ENCODE measurements around the gene LMOD2.

- TF ChIP-seq POLR2A (IDR thresholded peaks at IDR 0.05; ENCODE audit: low read depth, low read length) (no peak), TAF1 (IDR thresholded peaks at IDR 0.05; ENCODE audit: borderline replicate concordance, low read depth, low read length) (no peak), POLR2AphosphoS5 (IDR thresholded peaks at IDR 0.05; ENCODE audit: low read depth, low read length) (no peak)
These were observed 19.5 kb downstream of the LMOD2 start for GRCh38 chr7:123675181-123675473.

Measured in GM12892 (cell line).